T-helper 9 cell (primary cell): Measurements from ENCODE around the gene AGPAT2.

Source experiments
- DNase-seq: peaks from one replicate; pipeline ENCODE4 v3.0.0-alpha.2; 2020

Gene AGPAT2

DNA sequence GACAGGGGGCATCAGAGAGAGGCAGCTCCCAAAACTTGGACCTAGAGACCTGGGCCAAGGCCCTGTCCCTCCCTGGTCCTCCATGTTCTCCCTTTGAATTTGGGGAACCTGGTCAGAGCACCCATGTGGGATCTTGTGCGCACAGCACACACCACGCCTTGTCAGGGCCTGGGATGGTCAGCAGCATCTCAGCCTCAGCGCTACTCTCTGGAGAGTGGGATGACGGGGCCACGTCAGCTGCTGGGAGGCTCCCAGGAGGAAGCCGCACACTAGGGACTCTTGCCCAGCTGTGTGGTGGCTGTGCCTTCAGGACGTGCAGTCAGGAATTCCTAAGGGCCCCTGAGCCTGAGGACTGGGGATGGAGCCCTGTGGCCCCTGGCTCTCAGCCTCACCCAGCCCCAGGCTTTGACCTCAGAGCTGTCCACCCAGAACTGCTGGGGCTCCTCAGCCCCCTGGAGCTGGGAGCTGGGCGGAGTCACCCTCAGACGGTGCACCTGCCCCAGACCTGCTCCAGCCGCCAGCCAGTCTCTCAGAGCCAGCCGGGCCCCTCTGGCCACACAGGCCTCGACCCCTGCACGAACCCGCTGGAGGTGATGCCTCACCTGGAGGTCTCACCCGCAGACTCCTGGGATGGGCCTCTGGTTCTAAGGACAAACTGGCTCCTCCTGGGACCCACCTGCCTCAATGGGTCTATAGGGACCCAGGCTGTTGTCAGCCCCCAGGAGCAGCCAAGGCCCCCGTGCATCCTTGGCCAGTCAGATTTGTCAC is 62.9 kb downstream of the AGPAT2 start:
- DNase-seq = no peak

DNA sequence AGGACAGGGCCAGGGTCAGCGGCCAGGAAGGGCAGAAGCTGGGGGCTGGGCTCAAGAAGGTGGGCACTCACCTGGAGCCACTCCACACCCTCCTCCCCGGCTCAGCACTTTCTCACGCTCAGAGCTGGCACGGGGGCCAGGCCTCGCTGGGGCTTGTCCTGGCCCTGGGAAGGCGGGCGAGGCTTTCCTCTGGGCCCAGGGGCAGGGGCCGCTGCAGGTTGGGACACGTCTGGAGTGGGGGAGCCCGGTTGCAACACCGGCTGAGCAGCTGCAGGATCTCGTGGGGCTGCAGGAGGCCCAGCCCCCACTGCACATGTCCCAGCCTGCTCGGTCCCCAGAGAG is 63.4 kb downstream of the AGPAT2 start:
- DNase-seq = no peak
